SK-N-MC (cell line): ENCODE data around the gene KRT33B.

ENCODE experiments used
- DNase-seq: peaks from one replicate; pipeline ENCODE4 v3.0.0-alpha.2; 2011; ENCODE audit warnings: low read depth, low spot score
- H3K27ac ChIP-seq: fragments of 200-600 bp; sonication (generic); 2 replicates; pipeline ENCODE4 v1.5.1; 2016; ENCODE audit warnings: mixed run types
- H3K36me3 ChIP-seq: fragments of 200-600 bp; sonication (generic); 2 replicates; pipeline ENCODE4 v1.6.1; 2017; ENCODE audit warnings: antibody characterized with exemption, low read length, mixed read lengths; ENCODE audit not compliant: insufficient read depth
- H3K4me3 ChIP-seq: fragments of 200-600 bp; sonication (generic); 2 replicates; pipeline ENCODE4 v1.5.1; 2016
- H3K9ac ChIP-seq: fragments of 200-600 bp; sonication (generic); 2 replicates; pipeline ENCODE4 v1.8.0; 2017; ENCODE audit warnings: mixed run types, mixed read lengths; ENCODE audit not compliant: insufficient read length
- H3K9me3 ChIP-seq: fragments of 200-600 bp; sonication (generic); 2 replicates; pipeline ENCODE4 v1.6.1; 2017; ENCODE audit warnings: low read depth, mild to moderate bottlenecking, antibody characterized with exemption, low read length, moderate library complexity, mixed read lengths
- EZH2 ChIP-seq: fragments of 200-600 bp; sonication (generic); IDR thresholded peaks from one replicate; pipeline ENCODE4 v1.6.1; 2017; ENCODE audit warnings: antibody characterized with exemption
- FOXP2 ChIP-seq: optimal IDR thresholded peaks from 2 replicates; pipeline ENCODE3; 2011; ENCODE audit warnings: mild to moderate bottlenecking, moderate library complexity; ENCODE audit not compliant: insufficient read depth; ENCODE audit errors: extremely low read length, control extremely low read depth
- POLR2AphosphoS5 ChIP-seq: IDR thresholded peaks from 2 replicates; pipeline ENCODE4 v1.6.1; 2012; ENCODE audit warnings: mild to moderate bottlenecking, low read depth, low read length, borderline replicate concordance

KRT33B gene

GRCh38 chr17:41345992-41346391 lies 23.6 kb downstream of the KRT33B start:
- Histone ChIP-seq H3K36me3 (no peaks in the 10 kb centered on the region), H3K27ac (no peak overlapping the region), H3K4me3 (no peak overlapping the region), H3K9me3 (no peaks in the 10 kb centered on the region; the same call in 1 of the 2 replicates), H3K9ac (no peak overlapping the region)
- TF ChIP-seq EZH2 (no peak), POLR2AphosphoS5 (no peak), FOXP2 (no peak)
- no peak for DNase-seq

DNA sequence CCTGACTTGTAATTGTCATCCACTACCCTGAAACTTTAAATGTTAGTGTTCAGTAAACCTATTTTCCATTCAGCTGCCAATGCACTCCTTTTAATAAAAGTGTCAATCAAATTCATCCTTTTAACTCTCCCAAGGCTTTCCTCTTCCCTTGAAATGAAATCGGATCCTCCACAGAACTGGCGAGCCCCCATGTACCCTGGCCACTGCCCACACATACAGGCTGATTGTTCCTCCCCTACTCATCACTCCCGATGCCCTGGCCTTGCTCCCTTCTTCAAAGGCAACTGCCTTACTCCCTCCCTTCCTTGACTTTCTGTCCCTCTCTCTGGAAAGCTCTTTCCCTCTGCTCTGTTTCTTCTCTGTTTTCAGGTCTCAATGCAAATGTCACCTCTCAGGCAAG lies 26.6 kb downstream of the KRT33B start:
- Histone ChIP-seq H3K9ac (no peak overlapping the region), H3K36me3 (no peaks in the 10 kb centered on the region), H3K27ac (no peak overlapping the region), H3K9me3 (no peaks in the 10 kb centered on the region; the same call in 1 of the 2 replicates), H3K4me3 (no peak overlapping the region)
- TF ChIP-seq EZH2 (no peak), FOXP2 (no peak)
- no peak for DNase-seq

- no peak overlapping the region for H3K4me3 ChIP-seq
- no peak overlapping the region for H3K9ac ChIP-seq
- H3K27ac ChIP-seq, result no peak overlapping the region
- H3K9me3 ChIP-seq, result no peaks in the 10 kb centered on the region; the same call in 1 of the 2 replicates
- DNase-seq, result no peak
- TF ChIP-seq POLR2AphosphoS5 (no peak), FOXP2 (no peak), EZH2 (no peak)
- no peaks in the 10 kb centered on the region for H3K36me3 ChIP-seq
Measured at GRCh38 chr17:41340934-41341861, 28.4 kb downstream of the KRT33B start.

DNA sequence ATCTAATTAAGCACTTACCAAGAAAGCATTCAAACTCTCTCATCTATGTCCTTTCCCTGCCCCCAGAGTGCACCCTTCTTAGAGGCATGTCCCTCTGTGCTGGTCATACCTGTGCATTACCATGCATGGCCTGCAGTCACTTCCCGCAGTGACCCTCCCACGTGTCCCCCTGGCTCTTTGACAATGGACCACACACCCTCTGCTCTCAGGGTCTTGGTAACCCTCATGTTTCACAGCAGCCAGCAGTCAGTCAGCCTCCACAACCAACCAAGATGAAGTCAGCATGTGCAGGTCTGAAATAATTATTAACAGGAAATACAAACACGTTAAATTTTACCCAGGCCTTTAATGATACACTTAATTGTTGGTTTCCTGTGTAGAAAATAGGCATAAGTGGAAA lies 29.1 kb downstream of the KRT33B start:
- H3K9me3 ChIP-seq, result no peaks in the 10 kb centered on the region; the same call in 1 of the 2 replicates
- 0 out of 2 replicates have a peak overlapping the region, but pooled peaks have one; percentile 22 for H3K4me3 ChIP-seq
- H3K36me3 ChIP-seq, result no peaks in the 10 kb centered on the region
- H3K9ac ChIP-seq, result no peak overlapping the region
- H3K27ac ChIP-seq, result no peak overlapping the region
- TF ChIP-seq FOXP2 (no peak), EZH2 (no peak), POLR2AphosphoS5 (no peak)
- no peak for DNase-seq

- Histone ChIP-seq H3K4me3 (no peak overlapping the region), H3K9me3 (no peaks in the 10 kb centered on the region; the same call in 1 of the 2 replicates), H3K9ac (no peak overlapping the region), H3K27ac (no peak overlapping the region; the same call in 1 of the 2 replicates), H3K36me3 (no peaks in the 10 kb centered on the region)
- no peak for DNase-seq
- no peak for TF ChIP-seq EZH2
- TF ChIP-seq FOXP2, result no peak
- no peak for TF ChIP-seq POLR2AphosphoS5
Measured at GRCh38 chr17:41339571-41340172, 29.9 kb downstream of the KRT33B start.

- no peaks in the 10 kb centered on the region; the same call in 1 of the 2 replicates for H3K9me3 ChIP-seq
- H3K4me3 ChIP-seq, result no peak overlapping the region
- DNase-seq, result no peak
- TF ChIP-seq POLR2AphosphoS5, result no peak
- TF ChIP-seq EZH2, result no peak
- no peak for TF ChIP-seq FOXP2
- no peak overlapping the region for H3K27ac ChIP-seq
- no peaks in the 10 kb centered on the region for H3K36me3 ChIP-seq
- H3K9ac ChIP-seq, result no peak overlapping the region
Measured at GRCh38 chr17:41338961-41339485, 30.6 kb downstream of the KRT33B start.

DNA sequence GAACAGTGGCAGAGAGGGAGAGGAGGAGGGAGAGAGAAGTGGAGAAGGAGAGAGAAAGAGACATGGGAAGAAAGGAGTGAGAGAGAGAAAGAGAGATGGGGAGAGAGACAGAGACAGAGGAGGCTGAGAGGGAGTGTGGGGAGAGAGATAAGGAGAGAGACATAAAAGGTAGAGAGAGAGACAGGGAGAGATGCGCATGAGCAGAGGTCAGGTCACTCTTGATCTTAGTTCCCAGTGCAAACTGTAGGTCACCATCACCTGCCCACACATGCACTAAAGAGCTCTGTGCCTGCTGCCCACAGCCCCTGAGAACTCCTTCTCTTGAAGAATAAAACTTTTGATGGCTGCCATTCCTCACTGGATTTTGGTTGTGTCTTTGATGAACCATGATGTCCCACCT lies 33.9 kb downstream of the KRT33B start:
- TF ChIP-seq FOXP2 (no peak), POLR2AphosphoS5 (no peak), EZH2 (no peak)
- no peak overlapping the region for H3K4me3 ChIP-seq
- no peak overlapping the region for H3K27ac ChIP-seq
- H3K36me3 ChIP-seq, result no peaks in the 10 kb centered on the region
- H3K9me3 ChIP-seq, result no peaks in the 10 kb centered on the region
- no peak overlapping the region for H3K9ac ChIP-seq
- no peak for DNase-seq
